ENCODE results near the gene VIL1. TPM values are rescaled to one million over a fixed set of nuclear protein-coding genes. Genes with fewer than 3 reads are reported as not detected.

Gene VIL1
- total RNA-seq, 4 donors from 2014 or later, result 0.21 to 3.3 (median 1.1) TPM

DNA sequence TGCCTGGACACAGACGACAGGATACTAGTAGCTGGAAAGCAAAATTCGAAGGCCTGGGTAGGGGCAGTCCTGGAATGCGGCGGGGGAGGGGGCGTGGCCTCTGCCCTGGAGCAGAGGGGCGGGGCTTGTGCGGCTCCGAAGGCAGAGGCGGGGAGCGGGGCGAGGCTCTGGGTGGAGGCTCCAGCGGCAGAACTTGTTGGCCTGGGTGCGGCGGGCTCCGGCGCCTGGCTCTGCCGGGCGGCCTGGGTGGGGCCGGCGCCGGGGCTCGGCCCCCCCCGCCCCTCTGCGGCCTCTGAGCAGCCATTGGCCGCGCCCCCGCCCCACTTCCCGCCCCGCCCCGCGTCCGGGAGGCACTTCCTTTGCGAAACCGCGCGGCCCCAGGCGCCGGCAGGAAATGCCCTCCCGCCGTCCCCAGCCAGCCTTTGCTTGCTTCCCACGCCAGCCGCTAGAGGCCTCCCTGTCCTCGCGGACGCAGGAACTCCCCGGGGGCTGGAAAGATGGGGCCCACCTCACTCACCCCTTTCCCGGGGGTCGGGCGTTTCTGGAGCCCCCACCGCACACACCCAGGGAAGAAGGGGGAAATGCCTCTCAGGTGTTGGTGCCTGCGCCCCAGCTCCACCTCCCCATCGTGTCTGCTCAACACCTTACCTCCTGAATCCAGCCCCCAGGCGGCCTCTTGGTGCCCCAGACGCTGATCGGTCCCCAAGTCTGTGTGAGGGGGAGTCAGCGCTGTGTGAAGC is 12.5 kb upstream of the VIL1 start:
- Histone ChIP-seq H3K4me1 (peaks cover 62% of the 10 kb centered on the region), H3K4me3 (peak overlapping the region; percentile 47), H3K27ac (peak overlapping the region; percentile 76), H3K36me3 (peaks cover 32% of the 10 kb centered on the region), H3K9me3 (no peaks in the 10 kb centered on the region), H3K27me3 (no peaks in the 10 kb centered on the region)
- DNase-seq (ENCODE audit: low spot score in 2 of 2), result peak; percentile 97 to 98
- under 1% methylated on average over 18 of the region's 56 CpGs for WGBS
- TF ChIP-seq, protein P1, sequence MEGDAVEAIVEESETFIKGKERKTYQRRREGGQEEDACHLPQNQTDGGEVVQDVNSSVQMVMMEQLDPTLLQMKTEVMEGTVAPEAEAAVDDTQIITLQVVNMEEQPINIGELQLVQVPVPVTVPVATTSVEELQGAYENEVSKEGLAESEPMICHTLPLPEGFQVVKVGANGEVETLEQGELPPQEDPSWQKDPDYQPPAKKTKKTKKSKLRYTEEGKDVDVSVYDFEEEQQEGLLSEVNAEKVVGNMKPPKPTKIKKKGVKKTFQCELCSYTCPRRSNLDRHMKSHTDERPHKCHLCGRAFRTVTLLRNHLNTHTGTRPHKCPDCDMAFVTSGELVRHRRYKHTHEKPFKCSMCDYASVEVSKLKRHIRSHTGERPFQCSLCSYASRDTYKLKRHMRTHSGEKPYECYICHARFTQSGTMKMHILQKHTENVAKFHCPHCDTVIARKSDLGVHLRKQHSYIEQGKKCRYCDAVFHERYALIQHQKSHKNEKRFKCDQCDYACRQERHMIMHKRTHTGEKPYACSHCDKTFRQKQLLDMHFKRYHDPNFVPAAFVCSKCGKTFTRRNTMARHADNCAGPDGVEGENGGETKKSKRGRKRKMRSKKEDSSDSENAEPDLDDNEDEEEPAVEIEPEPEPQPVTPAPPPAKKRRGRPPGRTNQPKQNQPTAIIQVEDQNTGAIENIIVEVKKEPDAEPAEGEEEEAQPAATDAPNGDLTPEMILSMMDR (IDR thresholded peaks at IDR 0.05), result peak; percentile 46 to 84
- peak in 2 of 3 donors; percentile 67 to 68 for TF ChIP-seq POLR2AphosphoS5 (IDR thresholded peaks at IDR 0.05)
- TF ChIP-seq EP300 (IDR thresholded peaks at IDR 0.05), result no peak

DNA sequence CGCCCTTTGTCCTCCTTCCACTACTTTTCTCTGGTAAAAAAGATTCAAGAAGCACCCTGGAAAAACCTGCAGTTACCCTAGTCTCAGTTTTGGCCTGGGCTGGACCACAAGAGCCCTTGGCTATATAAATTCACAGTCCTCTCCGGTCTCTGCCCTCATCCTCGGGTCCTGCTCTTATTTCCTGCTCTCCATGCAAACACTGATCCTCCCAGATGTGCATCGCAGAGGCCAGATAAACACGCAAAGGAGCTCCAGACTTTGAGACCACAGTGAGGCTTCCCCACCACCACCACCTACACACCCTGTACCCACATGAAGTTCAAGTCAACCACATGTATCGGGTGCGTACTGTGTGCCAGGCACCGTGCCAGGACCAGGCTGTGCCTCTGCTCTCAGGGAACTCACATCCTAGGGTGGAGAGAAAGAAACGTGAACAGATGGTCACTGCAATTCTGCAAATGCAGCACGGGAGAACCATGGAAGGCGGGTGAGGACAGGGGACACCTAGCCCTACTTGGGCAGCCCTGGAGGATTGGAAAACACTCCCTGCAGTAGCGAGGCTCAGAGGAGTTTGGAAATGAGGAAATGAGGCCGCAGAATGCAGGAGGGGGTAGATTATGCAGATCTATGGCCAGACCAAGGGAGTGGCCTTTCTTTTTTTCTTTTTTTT is 11.8 kb upstream of the VIL1 start:
- 2% methylated on average over 13 of the region's 13 CpGs for WGBS
- H3K4me1 ChIP-seq, result peaks cover 55% of the 10 kb centered on the region
- peak in 2 of 3 donors; percentile 39 to 57 for TF ChIP-seq POLR2AphosphoS5 (IDR thresholded peaks at IDR 0.05)
- TF ChIP-seq, protein P1 (IDR thresholded peaks at IDR 0.05), result no peak
- H3K4me3 ChIP-seq, result peak overlapping the region; percentile 47
- peak; percentile 87 for DNase-seq (ENCODE audit: low spot score in 2 of 2)
- no peaks in the 10 kb centered on the region for H3K27me3 ChIP-seq
- H3K36me3 ChIP-seq, result peaks cover 30% of the 10 kb centered on the region
- no peaks in the 10 kb centered on the region for H3K9me3 ChIP-seq
- peak overlapping the region; percentile 76 for H3K27ac ChIP-seq

DNA sequence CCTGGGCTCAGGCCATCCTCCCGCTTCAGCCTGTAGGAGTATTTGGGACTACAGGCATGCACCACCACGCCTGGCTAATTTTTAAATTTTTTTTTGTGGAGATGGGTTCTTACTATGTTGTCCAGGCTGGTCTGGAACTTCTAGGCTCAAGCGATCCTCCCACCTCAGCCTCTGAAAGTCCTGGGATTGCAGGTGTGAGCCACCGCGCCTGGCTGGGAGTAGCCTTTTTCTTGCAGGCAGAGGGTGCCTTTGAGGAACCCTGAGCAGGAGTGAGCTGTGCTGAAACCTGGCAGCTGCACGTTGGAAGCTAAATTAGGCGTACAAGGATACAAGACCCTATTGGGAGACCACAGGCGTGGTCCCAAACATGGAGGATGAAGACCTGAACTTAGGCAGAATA is 11.2 kb upstream of the VIL1 start:
- no peak overlapping the region for H3K4me3 ChIP-seq
- no peak overlapping the region for H3K27ac ChIP-seq
- peaks cover 23% of the 10 kb centered on the region for H3K36me3 ChIP-seq
- WGBS, result 69% methylated on average over 8 of the region's 8 CpGs
- peaks cover 48% of the 10 kb centered on the region for H3K4me1 ChIP-seq
- no peaks in the 10 kb centered on the region for H3K27me3 ChIP-seq
- no peak for DNase-seq (ENCODE audit: low spot score in 2 of 2)
- no peaks in the 10 kb centered on the region for H3K9me3 ChIP-seq
- no peak for TF ChIP-seq POLR2A (IDR thresholded peaks at IDR 0.05)
- no peak for TF ChIP-seq POLR2AphosphoS5 (IDR thresholded peaks at IDR 0.05)
- TF ChIP-seq, protein P1 (IDR thresholded peaks at IDR 0.05), result no peak
- no peak for TF ChIP-seq EP300 (IDR thresholded peaks at IDR 0.05)

DNA sequence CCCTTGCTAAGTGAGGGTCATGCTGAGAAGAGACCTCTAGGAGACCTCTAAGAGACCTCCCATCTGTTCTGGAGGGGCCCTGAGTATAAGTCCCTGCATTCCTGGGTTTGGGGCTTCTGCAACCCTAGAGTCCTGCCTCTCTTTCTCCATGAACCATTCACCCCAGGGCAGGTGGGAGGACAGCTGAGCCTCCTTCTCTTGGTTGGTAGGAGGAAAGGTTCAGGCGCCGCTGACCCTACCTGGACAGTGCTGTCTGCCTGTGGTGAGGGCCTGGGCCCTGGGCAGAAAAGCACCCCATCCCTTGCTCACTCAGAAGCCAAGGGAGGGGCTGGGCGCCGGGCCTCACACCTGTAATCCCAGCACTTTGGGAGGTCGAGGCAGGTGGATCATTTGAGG is 604 bp upstream of the VIL1 start:
- Histone ChIP-seq H3K4me3 (no peak overlapping the region), H3K36me3 (no peaks in the 10 kb centered on the region)

More for the DNA sequence above, 604 bp upstream of the VIL1 start:
- Histone ChIP-seq H3K4me1 (no peaks in the 10 kb centered on the region), H3K27ac (no peak overlapping the region), H3K27me3 (no peaks in the 10 kb centered on the region), H3K9me3 (no peaks in the 10 kb centered on the region)
- WGBS, result 91% methylated on average over 5 of the region's 5 CpGs
- TF ChIP-seq POLR2AphosphoS5 (IDR thresholded peaks at IDR 0.05), result no peak
- TF ChIP-seq, protein P1 (IDR thresholded peaks at IDR 0.05), result no peak
- TF ChIP-seq POLR2A (IDR thresholded peaks at IDR 0.05), result no peak
- TF ChIP-seq EP300 (IDR thresholded peaks at IDR 0.05), result no peak
- DNase-seq (ENCODE audit: low spot score in 2 of 2), result no peak
